Aorta (tissue), 5 donors: ENCODE measurements around the gene IP6K2. TPM values are rescaled to one million over a fixed set of nuclear protein-coding genes. Genes with fewer than 3 reads are reported as not detected.
"Not testable (repeated sequence)": the region's sequence is repeated elsewhere in the genome, so short reads cannot be mapped to it uniquely, and the experiment has no call there.

Experiments
- ATAC-seq: fragments of 200-7000 bp; cut with Tn5 transposase; one replicate; pipeline ENCODE4 v1.9.1; 2022; ENCODE audit warnings: moderate library complexity; ENCODE audit not compliant: low FRiP score
- DNase-seq, 2 donors: peaks; one replicate each; pipeline ENCODE4 v3.0.0-alpha.2; 2020
- H3K27ac ChIP-seq, 2 donors: one replicate each; pipeline ENCODE4 v1.5.1; 2013; ENCODE audit warnings: low read length in 2 of 2, mild to moderate bottlenecking in 2 of 2, moderate library complexity in 2 of 2, control low read depth in 1 of 2, inconsistent platforms in 1 of 2, low read depth in 1 of 2
- H3K27me3 ChIP-seq, 2 donors: one replicate each; pipeline ENCODE4 v1.6.1; 2013; ENCODE audit warnings: control low read depth in 1 of 2, low read length in 1 of 2, mild to moderate bottlenecking in 1 of 2, moderate library complexity in 1 of 2; ENCODE audit not compliant: insufficient read depth in 2 of 2, control insufficient read depth in 1 of 2
- H3K36me3 ChIP-seq, 2 donors: one replicate each; pipeline ENCODE4 v1.6.1; 2013; ENCODE audit warnings: control low read depth in 1 of 2, low read length in 1 of 2, mild to moderate bottlenecking in 1 of 2; ENCODE audit not compliant: insufficient read depth in 2 of 2, control insufficient read depth in 1 of 2
- H3K4me1 ChIP-seq, 2 donors: one replicate each; pipeline ENCODE4 v1.6.1; 2013; ENCODE audit warnings: low read length in 2 of 2, control low read depth in 1 of 2, mild to moderate bottlenecking in 1 of 2, moderate library complexity in 1 of 2; ENCODE audit not compliant: insufficient read depth in 2 of 2, control insufficient read depth in 1 of 2
- H3K4me3 ChIP-seq, 2 donors: one replicate each; pipeline ENCODE4 v1.5.1; 2013; ENCODE audit warnings: low read length in 2 of 2, control low read depth in 1 of 2, mild to moderate bottlenecking in 1 of 2
- H3K9me3 ChIP-seq: one replicate; pipeline ENCODE4 v1.6.1; 2013; ENCODE audit warnings: mild to moderate bottlenecking, low read length; ENCODE audit not compliant: control insufficient read depth
- whole genome bisulfite sequencing, 2 donors: extraction: QIAGEN DNeasy Blood & Tissue Kit; methylation state at CpG; one replicate each; pipeline ENCODE4 v1.1.7; 2013; 5-methylcytosine and 5-hydroxymethylcytosine counted together
- intact Hi-C, 2 donors: fragments of 100-400 bp; cut with DNase I; formaldehyde crosslinking; loops; one replicate each; pipeline versions ENCODE4 v1.14.2 to v1.15.0; 2022
- polyA plus RNA-seq, 2 donors: library from polyadenylated mRNA; stranded (reverse); fragments of 200-250 nt; gene quantifications; one replicate each; pipeline ENCODE4 v1.2.3, GENCODE V29; 2013
- total RNA-seq, 2 donors: library from RNA; stranded (reverse); fragmentation: NEBNext Ultra II Directional; extraction: Animal tissue kit (Norgen Biotek cat#: 25700); gene quantifications; one replicate each; pipeline ENCODE4 v1.2.1, GENCODE V29; 2021
- donor health status: healthy with polysubstance abuse.
- donor health status: Bipolar disorder and iron deficiency.
- donor health status: DM: no; HTN: no; CAD: no.
- donor health status: DM: no; HTN: no; CAD: no.
- donor health status: DM: yes; HTN: yes; CAD: no.

IP6K2 gene
- total and polyA plus RNA-seq, 4 donors = 43.9 to 105 (median 52.4) TPM

DNA sequence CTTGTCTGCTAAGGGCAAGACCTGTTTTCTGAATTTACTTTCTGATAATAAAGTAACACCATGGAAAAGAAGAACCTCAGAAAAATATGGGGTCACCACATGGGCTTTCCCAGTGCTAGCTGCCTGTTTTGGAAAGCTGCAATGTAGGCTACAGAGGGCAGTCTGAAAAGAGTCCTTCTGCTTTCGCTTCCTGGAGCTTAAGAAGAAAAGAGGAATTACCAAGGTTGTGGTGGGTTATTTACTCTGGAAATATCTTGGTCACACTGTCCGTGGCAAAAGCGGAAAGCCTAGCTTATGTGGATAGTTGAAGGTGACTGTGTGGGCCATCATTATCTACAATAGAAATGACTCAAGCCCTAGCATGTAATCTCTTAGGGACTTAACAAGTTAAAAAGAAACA lies 31.7 kb upstream of the IP6K2 start:
- H3K4me3 ChIP-seq = no peak overlapping the region
- DNase-seq (no peak), ATAC-seq (no peak)
- H3K36me3 ChIP-seq = peaks cover 3 to 7% of the 10 kb centered on the region in 2 donors
- no peaks in the 10 kb centered on the region for H3K4me1 ChIP-seq
- no peaks in the 10 kb centered on the region for H3K9me3 ChIP-seq
- no peak overlapping the region for H3K27ac ChIP-seq
- intact Hi-C loops = no loop called here
- 92 to 99% methylated on average over 3 of the region's 3 CpGs for WGBS, 2 donors
- no peaks in the 10 kb centered on the region for H3K27me3 ChIP-seq

- Histone ChIP-seq H3K36me3 (peaks cover 3 to 7% of the 10 kb centered on the region in 2 donors), H3K4me3 (no peak overlapping the region), H3K27me3 (no peaks in the 10 kb centered on the region), H3K4me1 (no peaks in the 10 kb centered on the region), H3K9me3 (no peaks in the 10 kb centered on the region), H3K27ac (no peak overlapping the region)
- ATAC-seq = no peak
- 6% methylated on average over 4 of the region's 4 CpGs for WGBS, 2 donors
- intact Hi-C loops = no loop called here
- no peak for DNase-seq
These were observed 30.7 kb upstream of the IP6K2 start for GRCh38 chr3:48747706-48748105.

GRCh38 chr3:48747015-48747615 lies 30.1 kb upstream of the IP6K2 start:
- no peak overlapping the region for H3K4me3 ChIP-seq
- WGBS, 2 donors = 47 to 49% methylated on average over 4 of the region's 4 CpGs
- peaks cover 3 to 7% of the 10 kb centered on the region in 2 donors for H3K36me3 ChIP-seq
- H3K27ac ChIP-seq = no peak overlapping the region
- no peak for ATAC-seq
- no peaks in the 10 kb centered on the region for H3K4me1 ChIP-seq
- no peaks in the 10 kb centered on the region for H3K9me3 ChIP-seq
- no peaks in the 10 kb centered on the region for H3K27me3 ChIP-seq
- intact Hi-C loops = no loop called here
- DNase-seq = no peak

DNA sequence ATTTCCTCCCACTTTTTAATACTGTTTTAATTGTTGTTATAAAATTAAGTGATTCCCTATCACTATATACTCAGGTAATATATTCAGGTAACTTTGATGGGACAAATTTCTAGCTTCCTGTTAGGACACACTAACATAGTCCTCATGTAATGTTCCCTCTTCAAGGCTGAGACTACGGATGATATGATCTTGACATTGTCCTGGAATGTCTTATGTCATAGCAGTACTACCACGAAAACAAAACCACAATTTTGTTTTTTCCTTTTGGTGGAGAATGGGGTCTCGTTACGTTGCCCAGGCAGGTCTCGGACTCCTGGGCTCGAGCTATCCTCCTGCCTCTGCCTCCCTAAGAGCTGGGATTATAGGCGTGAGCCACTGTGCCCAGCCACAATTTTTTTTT lies 26.8 kb upstream of the IP6K2 start:
- H3K4me1 ChIP-seq = no peaks in the 10 kb centered on the region
- ATAC-seq = no peak
- intact Hi-C loops = no loop called here

DNA sequence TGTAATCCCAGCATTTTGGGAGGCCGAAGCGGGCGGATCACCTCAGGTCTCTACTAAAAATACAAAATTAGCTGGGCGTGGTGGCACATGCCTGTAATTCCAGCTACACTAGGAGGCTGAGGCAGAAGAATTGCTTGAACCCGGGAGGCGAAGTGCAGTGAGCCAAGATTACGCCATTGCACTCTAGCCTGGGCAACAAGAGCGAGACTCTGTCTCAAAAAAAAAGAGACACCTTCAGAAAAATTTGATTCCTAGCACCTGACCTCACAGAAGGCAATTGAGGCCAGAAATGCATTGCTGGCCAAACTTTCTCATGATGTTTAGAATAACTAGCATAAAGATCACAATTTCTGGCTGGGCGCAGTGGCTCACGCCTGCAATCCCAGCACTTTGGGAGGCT lies 24.2 kb upstream of the IP6K2 start:
- not testable (repeated sequence) for DNase-seq, H3K27ac ChIP-seq
- WGBS, 2 donors = 95 to 96% methylated on average over 10 of the region's 10 CpGs

More for the DNA sequence above, 26.8 kb upstream of the IP6K2 start:
- Histone ChIP-seq H3K27me3 (no peaks in the 10 kb centered on the region), H3K27ac (no peak overlapping the region), H3K9me3 (no peaks in the 10 kb centered on the region), H3K4me3 (no peak overlapping the region), H3K36me3 (peaks cover under 1 to 3% of the 10 kb centered on the region in 2 donors)
- DNase-seq = no peak
- WGBS, 2 donors = 91% methylated on average over 7 of the region's 7 CpGs

DNA sequence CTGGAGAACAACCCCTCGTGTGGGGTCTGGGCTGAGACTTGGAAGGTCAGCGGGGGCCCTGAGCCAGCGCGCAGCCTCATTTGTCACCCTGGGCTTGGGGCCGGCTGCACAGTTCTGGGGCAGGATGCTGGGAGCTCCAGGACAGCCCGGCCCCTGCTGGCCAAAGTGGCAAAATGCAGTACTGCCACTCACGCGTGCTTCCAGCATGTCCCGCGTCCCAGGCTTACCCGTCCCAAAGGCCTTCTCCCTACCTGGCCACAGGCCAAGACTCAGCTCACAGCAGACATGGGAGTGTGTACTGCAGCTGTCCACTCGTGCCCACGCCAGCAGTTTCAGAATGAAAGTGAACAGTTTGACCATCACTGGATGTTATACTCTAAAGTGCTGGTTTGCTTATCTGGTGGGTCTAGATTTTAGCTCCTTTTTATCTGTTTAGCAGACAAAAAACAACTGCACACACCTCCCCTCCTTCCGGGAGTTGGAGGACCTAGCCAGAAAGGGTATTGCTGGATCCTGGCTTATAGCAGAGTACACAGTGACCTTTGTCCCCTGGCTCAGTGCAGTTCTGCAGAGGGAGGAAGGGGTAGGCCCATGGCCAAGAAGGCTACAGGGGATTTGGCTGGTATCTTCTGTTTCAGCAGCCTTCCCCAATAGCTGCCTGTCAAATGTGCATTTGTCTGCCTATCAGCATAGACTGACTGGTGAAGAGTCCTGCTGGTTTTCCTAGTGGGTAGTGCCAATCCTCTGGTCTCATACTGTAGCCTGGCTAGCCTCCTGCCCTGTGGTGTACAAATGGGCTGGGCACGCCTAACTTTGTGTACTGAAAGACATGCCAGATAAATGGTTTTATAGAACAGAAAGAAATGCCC lies 23.2 kb upstream of the IP6K2 start:
- no peak overlapping the region for H3K4me3 ChIP-seq
- DNase-seq = peak; percentile 92 to 94
- peak overlapping the region in 1 of 2 donors; percentile 53 for H3K27ac ChIP-seq
- no peaks in the 10 kb centered on the region for H3K4me1 ChIP-seq
- 7% methylated on average over 15 of the region's 15 CpGs for WGBS, 2 donors
- no peaks in the 10 kb centered on the region for H3K9me3 ChIP-seq
- ATAC-seq = peak; percentile 93
- H3K27me3 ChIP-seq = no peaks in the 10 kb centered on the region
- intact Hi-C loops = no loop called here
- no peaks in the 10 kb centered on the region for H3K36me3 ChIP-seq

More for the DNA sequence above, 24.2 kb upstream of the IP6K2 start:
- H3K4me1 ChIP-seq, intact Hi-C loops, H3K27me3 ChIP-seq, H3K9me3 ChIP-seq, ATAC-seq, H3K36me3 ChIP-seq, H3K4me3 ChIP-seq: not testable (repeated sequence)

DNA sequence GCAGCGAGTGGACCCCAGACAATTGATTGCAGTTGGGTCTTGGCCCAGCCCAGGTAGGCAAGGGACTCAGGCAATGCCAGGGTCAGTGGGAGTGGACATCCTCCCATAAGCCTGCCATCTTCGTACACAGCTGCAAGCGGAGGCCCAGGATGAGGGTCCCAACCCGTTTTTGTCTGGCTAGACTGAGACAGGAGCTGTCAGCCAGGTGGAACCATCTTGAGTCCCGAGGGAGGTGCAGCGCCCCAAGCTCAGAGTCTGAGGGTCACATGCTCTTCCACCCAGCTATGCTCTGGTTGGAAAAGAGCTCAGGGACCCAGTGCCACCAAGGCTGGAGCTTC lies 22.6 kb upstream of the IP6K2 start:
- H3K36me3 ChIP-seq = no peaks in the 10 kb centered on the region
- peak overlapping the region in 1 of 2 donors; percentile 30 for H3K27ac ChIP-seq
- H3K4me1 ChIP-seq = no peaks in the 10 kb centered on the region
- DNase-seq = no peak
- peak; percentile 24 for ATAC-seq
- H3K4me3 ChIP-seq = no peak overlapping the region
- intact Hi-C loops = no loop called here
- 71% methylated on average over 6 of the region's 6 CpGs for WGBS, 2 donors
- H3K27me3 ChIP-seq = no peaks in the 10 kb centered on the region
- H3K9me3 ChIP-seq = no peaks in the 10 kb centered on the region

GRCh38 chr3:48738926-48739616 lies 22.1 kb upstream of the IP6K2 start:
- Histone ChIP-seq H3K36me3 (no peaks in the 10 kb centered on the region), H3K4me1 (no peaks in the 10 kb centered on the region), H3K27ac (no peak overlapping the region), H3K27me3 (no peaks in the 10 kb centered on the region), H3K4me3 (no peak overlapping the region), H3K9me3 (no peaks in the 10 kb centered on the region)
- 89 to 94% methylated on average over 9 of the region's 9 CpGs for WGBS, 2 donors
- ATAC-seq = peak; percentile 50
- intact Hi-C loops = no loop called here
- no peak for DNase-seq
